GM12878 (cell line): ENCODE data around the gene CC2D1B. TPM values are rescaled to one million over a fixed set of nuclear protein-coding genes. Genes with fewer than 3 reads are reported as not detected.

ENCODE experiments used
- CHD4 ChIP-seq: fragments of 200-600 bp; sonication (generic); IDR thresholded peaks from 2 replicates; pipeline ENCODE4 v1.6.1; 2016; ENCODE audit warnings: mild to moderate bottlenecking
- EGR1 ChIP-seq, 2 experiments: IDR thresholded peaks; 1 replicate in 1 of 2; 2 replicates in 1 of 2; pipeline ENCODE4 v1.6.1; 2011 to 2012; ENCODE audit warnings: low read depth in 2 of 2, low read length in 2 of 2, borderline replicate concordance in 1 of 2, mild to moderate bottlenecking in 1 of 2, moderate library complexity in 1 of 2
- IKZF1 ChIP-seq: fragments of 450-650 bp; conservative IDR thresholded peaks from 2 replicates; pipeline ENCODE4 v1.6.1; 2017; ENCODE audit warnings: antibody characterized with exemption, mild to moderate bottlenecking
- KLF5 ChIP-seq: fragments of 450-650 bp; IDR thresholded peaks from 2 replicates; pipeline ENCODE4 v1.6.1; 2014; ENCODE audit warnings: mild to moderate bottlenecking; ENCODE audit not compliant: partially characterized antibody
- NRF1 ChIP-seq: conservative IDR thresholded peaks from 2 replicates; pipeline ENCODE4 v1.6.1; 2011; ENCODE audit warnings: mild to moderate bottlenecking, low read depth, low read length, improper control_type of control experiment
- RBBP5 ChIP-seq: fragments of 200-600 bp; sonication (generic); conservative IDR thresholded peaks from 2 replicates; pipeline ENCODE4 v1.6.1; 2016
- RFX5 ChIP-seq: IDR thresholded peaks from 2 replicates; pipeline ENCODE4 v1.6.1; 2011; ENCODE audit warnings: low read depth, low read length, improper control_type of control experiment
- SKIL ChIP-seq: fragments of 450-650 bp; IDR thresholded peaks from 2 replicates; pipeline ENCODE4 v1.6.1; 2017; ENCODE audit warnings: mild to moderate bottlenecking, low read depth, inconsistent platforms; ENCODE audit not compliant: poor library complexity, severe bottlenecking
- SMAD1 ChIP-seq: fragments of 450-650 bp; IDR thresholded peaks from 2 replicates; pipeline ENCODE4 v1.6.1; 2018; ENCODE audit warnings: mild to moderate bottlenecking, low read depth; ENCODE audit not compliant: partially characterized antibody
- STAT1 ChIP-seq: fragments of 450-650 bp; conservative IDR thresholded peaks from 2 replicates; pipeline ENCODE4 v1.6.1; 2014; ENCODE audit warnings: antibody characterized with exemption, mild to moderate bottlenecking
- STAT3 ChIP-seq: IDR thresholded peaks from 2 replicates; pipeline ENCODE4 v1.6.1; 2011; ENCODE audit warnings: low read depth, low read length, improper control_type of control experiment
- ZZZ3 ChIP-seq: IDR thresholded peaks from 2 replicates; pipeline ENCODE4 v1.6.1; 2011; ENCODE audit warnings: low read depth; ENCODE audit not compliant: control insufficient read depth, insufficient read length
- polyA plus RNA-seq, 11 experiments: library from polyadenylated mRNA; depleted of rRNA in 4 of 11; unstranded in 6 of 11; stranded (reverse) in 5 of 11; fragments of >200 nt; fragmentation: Nextera tagmentation in 4 of 11; fragmentation: Illumina TruSeq in 1 of 11; extraction: Ambion mirVana in 4 of 11; extraction: Trizol in 1 of 11; gene quantifications; 1 replicate in 1 of 11; 2 replicates in 10 of 11; pipeline versions ENCODE4 v1.2.1 to v1.2.3, GENCODE V29; 2011 to 2016; ENCODE audit warnings: inconsistent platforms in 2 of 11, missing spikeins in 2 of 11, low read depth in 1 of 11
- total RNA-seq, 4 experiments: library from RNA; depleted of rRNA in 3 of 4; stranded (reverse); fragments of >200 nt in 3 of 4; fragmentation: Illumina TruSeq in 1 of 4; extraction: Trizol in 1 of 4; gene quantifications; 2 replicates each; pipeline versions ENCODE4 v1.2.1 to v1.2.3, GENCODE V29; 2013 to 2021
- TF ChIP-seq, protein P1 (sequence below), 3 experiments: IDR thresholded peaks in 2 of 3; conservative IDR thresholded peaks in 1 of 3; 2 replicates each; pipeline ENCODE4 v1.5.1; 2011; ENCODE audit warnings: low read depth in 3 of 3, low read length in 3 of 3, mild to moderate bottlenecking in 3 of 3, control low read depth in 2 of 3, moderate library complexity in 2 of 3, inconsistent platforms in 1 of 3, mixed read lengths in 1 of 3; ENCODE audit not compliant: control insufficient read depth in 2 of 3, insufficient read depth in 1 of 3; ENCODE audit errors: extremely low read depth in 1 of 3
- TF ChIP-seq, protein P2 (sequence below): fragments of 450-650 bp; IDR thresholded peaks from 2 replicates; pipeline ENCODE4 v1.6.1; 2017; ENCODE audit warnings: borderline replicate concordance
- TF ChIP-seq, protein P3 (sequence below): IDR thresholded peaks from 2 replicates; pipeline ENCODE4 v1.6.1; 2011; ENCODE audit warnings: borderline replicate concordance, low read depth, mild to moderate bottlenecking, moderate library complexity, mixed read lengths, low read length; ENCODE audit not compliant: insufficient read depth; ENCODE audit errors: extremely low read length

The CC2D1B gene
- total and polyA plus RNA-seq, 10 of the 15 experiments (the other 5 are each of a cell fraction or from before 2014, with no cell fraction given), result 0.90 to 29.4 (median 14.5) TPM

- TF ChIP-seq, protein P1, sequence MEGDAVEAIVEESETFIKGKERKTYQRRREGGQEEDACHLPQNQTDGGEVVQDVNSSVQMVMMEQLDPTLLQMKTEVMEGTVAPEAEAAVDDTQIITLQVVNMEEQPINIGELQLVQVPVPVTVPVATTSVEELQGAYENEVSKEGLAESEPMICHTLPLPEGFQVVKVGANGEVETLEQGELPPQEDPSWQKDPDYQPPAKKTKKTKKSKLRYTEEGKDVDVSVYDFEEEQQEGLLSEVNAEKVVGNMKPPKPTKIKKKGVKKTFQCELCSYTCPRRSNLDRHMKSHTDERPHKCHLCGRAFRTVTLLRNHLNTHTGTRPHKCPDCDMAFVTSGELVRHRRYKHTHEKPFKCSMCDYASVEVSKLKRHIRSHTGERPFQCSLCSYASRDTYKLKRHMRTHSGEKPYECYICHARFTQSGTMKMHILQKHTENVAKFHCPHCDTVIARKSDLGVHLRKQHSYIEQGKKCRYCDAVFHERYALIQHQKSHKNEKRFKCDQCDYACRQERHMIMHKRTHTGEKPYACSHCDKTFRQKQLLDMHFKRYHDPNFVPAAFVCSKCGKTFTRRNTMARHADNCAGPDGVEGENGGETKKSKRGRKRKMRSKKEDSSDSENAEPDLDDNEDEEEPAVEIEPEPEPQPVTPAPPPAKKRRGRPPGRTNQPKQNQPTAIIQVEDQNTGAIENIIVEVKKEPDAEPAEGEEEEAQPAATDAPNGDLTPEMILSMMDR (IDR thresholded peaks at IDR 0.05 in 2 of 3, conservative IDR thresholded peaks at IDR 0.05 in 1 of 3; ENCODE audit: control insufficient read depth in 2 of 3, extremely low read depth in 1 of 3, insufficient read depth in 1 of 3, low read depth in 3 of 3, low read length in 3 of 3), result no peak; a peak in 1 of 6 replicates
- TF ChIP-seq SKIL, result no peak
- peak; percentile 95 for TF ChIP-seq NRF1
- no peak for TF ChIP-seq STAT3
- peak; percentile 90 for TF ChIP-seq IKZF1
- no peak for TF ChIP-seq RBBP5
- TF ChIP-seq SMAD1, result no peak
- TF ChIP-seq STAT1, result no peak
- TF ChIP-seq, protein P2, sequence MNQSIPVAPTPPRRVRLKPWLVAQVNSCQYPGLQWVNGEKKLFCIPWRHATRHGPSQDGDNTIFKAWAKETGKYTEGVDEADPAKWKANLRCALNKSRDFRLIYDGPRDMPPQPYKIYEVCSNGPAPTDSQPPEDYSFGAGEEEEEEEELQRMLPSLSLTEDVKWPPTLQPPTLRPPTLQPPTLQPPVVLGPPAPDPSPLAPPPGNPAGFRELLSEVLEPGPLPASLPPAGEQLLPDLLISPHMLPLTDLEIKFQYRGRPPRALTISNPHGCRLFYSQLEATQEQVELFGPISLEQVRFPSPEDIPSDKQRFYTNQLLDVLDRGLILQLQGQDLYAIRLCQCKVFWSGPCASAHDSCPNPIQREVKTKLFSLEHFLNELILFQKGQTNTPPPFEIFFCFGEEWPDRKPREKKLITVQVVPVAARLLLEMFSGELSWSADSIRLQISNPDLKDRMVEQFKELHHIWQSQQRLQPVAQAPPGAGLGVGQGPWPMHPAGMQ, result no peak
- TF ChIP-seq ZZZ3, result no peak
- no peak for TF ChIP-seq CHD4
- TF ChIP-seq EGR1 (IDR thresholded peaks at IDR 0.05; ENCODE audit: borderline replicate concordance in 1 of 2, low read depth in 2 of 2, low read length in 2 of 2), result 0 out of 3 replicates have a peak, but pooled peaks of 1 of the 2 experiments have one; percentile 34
- TF ChIP-seq, protein P3, sequence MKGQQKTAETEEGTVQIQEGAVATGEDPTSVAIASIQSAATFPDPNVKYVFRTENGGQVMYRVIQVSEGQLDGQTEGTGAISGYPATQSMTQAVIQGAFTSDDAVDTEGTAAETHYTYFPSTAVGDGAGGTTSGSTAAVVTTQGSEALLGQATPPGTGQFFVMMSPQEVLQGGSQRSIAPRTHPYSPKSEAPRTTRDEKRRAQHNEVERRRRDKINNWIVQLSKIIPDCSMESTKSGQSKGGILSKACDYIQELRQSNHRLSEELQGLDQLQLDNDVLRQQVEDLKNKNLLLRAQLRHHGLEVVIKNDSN, result peak; percentile 100
- TF ChIP-seq RFX5, result no peak
- no peak for TF ChIP-seq KLF5
Observed at GRCh38 chr1:52365746-52366516, at the start of gene CC2D1B (continued).
